MG63 (cell line): Measurements from ENCODE around the gene KL. TPM values are rescaled to one million over a fixed set of nuclear protein-coding genes. Genes with fewer than 3 reads are reported as not detected.
A peak's percentile ranks its signal among the peaks of the same experiment; 100 is the strongest.

Source experiments
- DNase-seq: peaks from one replicate; pipeline ENCODE4 v3.0.0-alpha.2; 2020
- H3K27me3 ChIP-seq: fragments of 250-450 bp; sonication (Bioruptor Pico); 2 replicates; pipeline ENCODE4 v1.5.1; 2020; ENCODE audit warnings: mild to moderate bottlenecking, moderate library complexity
- H3K36me3 ChIP-seq: fragments of 250-450 bp; sonication (Bioruptor Pico); 2 replicates; pipeline ENCODE4 v1.5.1; 2020; ENCODE audit warnings: mild to moderate bottlenecking, moderate library complexity
- H3K4me3 ChIP-seq: fragments of 250-450 bp; sonication (Bioruptor Pico); 2 replicates; pipeline ENCODE4 v1.5.1; 2020; ENCODE audit warnings: mild to moderate bottlenecking, moderate library complexity
- H3K9me3 ChIP-seq: fragments of 250-450 bp; sonication (Bioruptor Pico); 2 replicates; pipeline ENCODE4 v1.5.1; 2020; ENCODE audit warnings: mild to moderate bottlenecking, moderate library complexity
- total RNA-seq: library from RNA; depleted of rRNA; stranded (reverse); fragments of >200 nt; shearing (Covaris generic); gene quantifications from 2 replicates; pipeline ENCODE4 v1.2.3, GENCODE V29; 2014; ENCODE audit warnings: low replicate concordance

Gene KL
- total RNA-seq, 1 experiment from 2014 or later: 0.59 TPM

GRCh38 chr13:32993145-32993544, 23.1 kb upstream of the KL start:
- DNase-seq: no peak
- Histone ChIP-seq H3K9me3 (no peaks in the 10 kb centered on the region), H3K27me3 (no peaks in the 10 kb centered on the region), H3K36me3 (no peaks in the 10 kb centered on the region), H3K4me3 (no peak overlapping the region)

- DNase-seq: no peak
- no peak overlapping the region for H3K4me3 ChIP-seq
- H3K36me3 ChIP-seq: no peaks in the 10 kb centered on the region
- H3K9me3 ChIP-seq: no peaks in the 10 kb centered on the region
- no peaks in the 10 kb centered on the region for H3K27me3 ChIP-seq
These were observed 18.8 kb upstream of the KL start for GRCh38 chr13:32997399-32997798.

GRCh38 chr13:32998966-32999365, 17.3 kb upstream of the KL start:
- Histone ChIP-seq H3K4me3 (no peak overlapping the region), H3K27me3 (no peaks in the 10 kb centered on the region), H3K36me3 (no peaks in the 10 kb centered on the region), H3K9me3 (no peaks in the 10 kb centered on the region)
- DNase-seq: no peak

GRCh38 chr13:33000365-33000764, 15.9 kb upstream of the KL start:
- no peak for DNase-seq
- H3K9me3 ChIP-seq: no peaks in the 10 kb centered on the region
- H3K36me3 ChIP-seq: no peaks in the 10 kb centered on the region

GRCh38 chr13:33003458-33004019, 12.7 kb upstream of the KL start:
- Histone ChIP-seq H3K9me3 (peaks cover 8% of the 10 kb centered on the region; the same call in 1 of the 2 replicates), H3K27me3 (no peaks in the 10 kb centered on the region), H3K4me3 (no peak overlapping the region), H3K36me3 (no peaks in the 10 kb centered on the region)
- DNase-seq: no peak

More at GRCh38 chr13:33000365-33000764, 15.9 kb upstream of the KL start:
- H3K4me3 ChIP-seq: no peak overlapping the region
- H3K27me3 ChIP-seq: no peaks in the 10 kb centered on the region

GRCh38 chr13:33004511-33004910, 11.7 kb upstream of the KL start:
- peak; percentile 16 for DNase-seq
- H3K9me3 ChIP-seq: peaks cover 8% of the 10 kb centered on the region; the same call in 1 of the 2 replicates
- H3K4me3 ChIP-seq: no peak overlapping the region

GRCh38 chr13:33006134-33006533, 10.1 kb upstream of the KL start:
- Histone ChIP-seq H3K4me3 (no peak overlapping the region), H3K36me3 (no peaks in the 10 kb centered on the region), H3K9me3 (peaks cover 8% of the 10 kb centered on the region; the same call in 1 of the 2 replicates), H3K27me3 (no peaks in the 10 kb centered on the region)
- no peak for DNase-seq

More at GRCh38 chr13:33004511-33004910, 11.7 kb upstream of the KL start:
- Histone ChIP-seq H3K27me3 (no peaks in the 10 kb centered on the region), H3K36me3 (no peaks in the 10 kb centered on the region)

GRCh38 chr13:33006638-33007037, 9.6 kb upstream of the KL start:
- DNase-seq: no peak
- no peak overlapping the region for H3K4me3 ChIP-seq
- no peaks in the 10 kb centered on the region for H3K36me3 ChIP-seq
- H3K27me3 ChIP-seq: no peaks in the 10 kb centered on the region
- peaks cover 8% of the 10 kb centered on the region; the same call in 1 of the 2 replicates for H3K9me3 ChIP-seq

- no peak overlapping the region for H3K4me3 ChIP-seq
- H3K9me3 ChIP-seq: peaks cover 8% of the 10 kb centered on the region; the same call in 1 of the 2 replicates
- DNase-seq: no peak
- no peaks in the 10 kb centered on the region for H3K27me3 ChIP-seq
- H3K36me3 ChIP-seq: no peaks in the 10 kb centered on the region
These were observed 9.0 kb upstream of the KL start for GRCh38 chr13:33007237-33007636.

GRCh38 chr13:33007950-33008349, 8.3 kb upstream of the KL start:
- no peak for DNase-seq
- Histone ChIP-seq H3K9me3 (peaks cover 8% of the 10 kb centered on the region; the same call in 1 of the 2 replicates), H3K27me3 (no peaks in the 10 kb centered on the region), H3K36me3 (no peaks in the 10 kb centered on the region), H3K4me3 (no peak overlapping the region)

- Histone ChIP-seq H3K36me3 (no peaks in the 10 kb centered on the region), H3K9me3 (peaks cover 8% of the 10 kb centered on the region; the same call in 1 of the 2 replicates), H3K27me3 (no peaks in the 10 kb centered on the region), H3K4me3 (no peak overlapping the region)
- no peak for DNase-seq
These were observed 7.1 kb upstream of the KL start for GRCh38 chr13:33008946-33009722.

GRCh38 chr13:33011828-33012470, 4.3 kb upstream of the KL start:
- H3K4me3 ChIP-seq: no peak overlapping the region
- no peaks in the 10 kb centered on the region for H3K27me3 ChIP-seq
- peaks cover 8% of the 10 kb centered on the region; the same call in 1 of the 2 replicates for H3K9me3 ChIP-seq
- no peak for DNase-seq
- no peaks in the 10 kb centered on the region for H3K36me3 ChIP-seq

- no peaks in the 10 kb centered on the region for H3K36me3 ChIP-seq
- no peak overlapping the region for H3K4me3 ChIP-seq
- no peaks in the 10 kb centered on the region for H3K27me3 ChIP-seq
- no peak for DNase-seq
- no peaks in the 10 kb centered on the region for H3K9me3 ChIP-seq
These were observed 1.9 kb upstream of the KL start for GRCh38 chr13:33014291-33014690.

- Histone ChIP-seq H3K9me3 (no peaks in the 10 kb centered on the region), H3K36me3 (no peaks in the 10 kb centered on the region), H3K4me3 (no peak overlapping the region), H3K27me3 (no peaks in the 10 kb centered on the region)
- no peak for DNase-seq
These were observed 968 bp upstream of the KL start for GRCh38 chr13:33015241-33015668.

GRCh38 chr13:33015791-33016323, 366 bp upstream of the KL start:
- Histone ChIP-seq H3K9me3 (no peaks in the 10 kb centered on the region), H3K36me3 (no peaks in the 10 kb centered on the region), H3K27me3 (no peaks in the 10 kb centered on the region), H3K4me3 (peak overlapping the region; percentile 14; the same call in 1 of the 2 replicates)
- DNase-seq: no peak

- H3K9me3 ChIP-seq: no peaks in the 10 kb centered on the region
- no peak for DNase-seq
- H3K4me3 ChIP-seq: no peak overlapping the region
- no peaks in the 10 kb centered on the region for H3K27me3 ChIP-seq
- no peaks in the 10 kb centered on the region for H3K36me3 ChIP-seq
These were observed 1.2 kb downstream of the KL start for GRCh38 chr13:33017323-33017929.

- DNase-seq: no peak
- no peaks in the 10 kb centered on the region for H3K27me3 ChIP-seq
- H3K4me3 ChIP-seq: no peak overlapping the region
- H3K36me3 ChIP-seq: no peaks in the 10 kb centered on the region
- no peaks in the 10 kb centered on the region for H3K9me3 ChIP-seq
These were observed 2.7 kb downstream of the KL start for GRCh38 chr13:33018886-33019285.
